ENCODE measurements around the gene NELL2.

The NELL2 gene

DNA sequence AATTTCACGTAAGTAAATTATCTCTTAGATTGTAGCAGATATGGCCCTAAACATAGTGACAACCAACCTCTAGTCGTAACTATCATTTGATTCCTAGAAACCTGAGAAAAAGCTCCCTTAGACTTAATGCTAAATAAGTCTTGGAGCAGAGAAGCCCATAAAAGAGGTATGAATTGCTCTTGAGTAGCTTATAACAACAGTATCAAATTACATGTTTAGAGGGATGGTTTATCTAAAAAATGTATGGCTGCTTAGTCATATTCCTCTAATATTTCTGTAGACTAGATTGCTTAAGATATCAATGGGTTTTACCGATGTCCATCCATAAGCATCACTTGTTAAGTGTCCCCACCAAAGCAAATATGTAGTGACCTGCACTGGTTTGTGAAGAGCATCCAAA, 259.7 kb downstream of the NELL2 start:
- no peak for DNase-seq (ENCODE audit: low spot score)

GRCh38 chr12:44611538-44611937, 264.6 kb downstream of the NELL2 start:
- no peak for DNase-seq (ENCODE audit: low spot score)

DNA sequence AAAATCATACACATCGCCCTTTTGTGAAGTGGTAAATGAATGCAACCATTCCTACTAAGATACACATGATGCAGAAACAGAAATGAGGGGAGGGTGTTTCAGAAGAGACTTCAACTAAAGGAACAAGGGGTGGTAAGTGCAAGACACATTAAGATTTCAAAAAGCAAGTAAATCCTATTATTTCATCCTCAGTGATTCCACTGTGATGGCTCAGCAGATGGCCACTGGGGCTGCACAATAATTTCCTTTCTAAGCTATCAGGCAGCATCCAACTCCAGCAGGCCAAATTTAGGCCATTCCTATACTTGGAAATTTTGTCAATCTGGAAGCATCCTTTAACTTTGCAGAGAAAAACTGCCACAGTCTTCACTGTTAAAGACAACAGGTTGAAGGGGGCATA, 272.4 kb downstream of the NELL2 start:
- no peak for DNase-seq (ENCODE audit: low spot score)

DNA sequence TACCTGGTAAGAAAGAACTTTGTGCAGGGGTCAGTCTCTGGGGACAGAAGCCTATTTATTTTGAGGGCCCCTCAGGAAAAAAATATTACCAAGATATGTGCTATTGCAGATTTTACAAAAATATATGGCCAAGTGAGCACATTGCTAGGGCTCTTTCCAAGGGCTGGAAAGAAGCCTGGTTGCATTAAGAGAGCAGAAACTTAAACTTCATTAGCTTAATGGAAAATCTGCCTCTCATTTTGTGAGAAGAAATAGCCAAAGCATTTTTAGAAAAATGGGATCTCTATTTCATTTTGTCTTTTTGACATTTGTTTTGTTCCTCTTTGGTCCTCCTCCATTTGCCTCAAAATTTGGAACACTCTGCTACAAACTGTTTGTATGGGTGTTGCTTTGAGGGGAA, 283.5 kb downstream of the NELL2 start:
- no peak for DNase-seq (ENCODE audit: low spot score)

DNA sequence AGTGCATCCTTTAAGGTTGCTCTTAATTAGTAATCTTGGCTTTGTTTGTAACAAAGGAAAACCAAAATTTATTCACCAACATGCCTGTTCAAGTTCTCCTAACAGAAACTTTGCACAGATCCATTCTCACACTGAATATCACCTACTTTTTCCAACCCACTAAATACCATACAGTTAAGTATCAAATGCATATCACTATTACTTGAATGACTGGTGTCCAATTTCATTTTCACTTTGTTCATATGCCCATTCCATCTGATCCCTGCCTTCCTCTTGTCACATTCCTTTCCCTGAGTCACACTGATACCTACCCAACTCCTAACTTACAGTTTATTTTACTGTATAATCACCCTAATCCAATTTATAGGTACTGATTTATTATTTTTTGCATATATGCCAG, 286.4 kb downstream of the NELL2 start:
- DNase-seq (ENCODE audit: low spot score), result no peak

- no peak for DNase-seq (ENCODE audit: low spot score)
These were observed 287.5 kb downstream of the NELL2 start for GRCh38 chr12:44588651-44589050.

DNA sequence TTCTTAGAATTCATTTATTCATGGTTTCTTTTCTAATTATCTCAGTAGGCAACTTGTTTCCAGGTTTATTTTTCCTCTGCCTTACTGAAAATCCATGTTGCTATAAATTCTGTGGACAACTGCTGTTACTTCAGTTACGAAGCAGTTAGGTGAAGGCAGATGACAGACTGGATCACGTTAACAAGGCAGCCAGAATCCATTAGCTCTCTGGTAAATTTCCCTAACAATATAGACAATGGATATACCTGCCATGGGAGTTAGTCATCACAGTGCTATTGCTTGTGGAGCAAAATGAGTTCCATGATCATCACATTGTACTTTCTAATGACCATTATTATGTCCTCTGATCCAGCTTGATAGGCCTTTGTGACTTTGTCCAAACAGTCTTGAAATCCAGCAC, 291.5 kb downstream of the NELL2 start:
- DNase-seq (ENCODE audit: low spot score), result no peak

- DNase-seq (ENCODE audit: low spot score), result no peak
These were observed 293.6 kb downstream of the NELL2 start for GRCh38 chr12:44582521-44582920.

DNA sequence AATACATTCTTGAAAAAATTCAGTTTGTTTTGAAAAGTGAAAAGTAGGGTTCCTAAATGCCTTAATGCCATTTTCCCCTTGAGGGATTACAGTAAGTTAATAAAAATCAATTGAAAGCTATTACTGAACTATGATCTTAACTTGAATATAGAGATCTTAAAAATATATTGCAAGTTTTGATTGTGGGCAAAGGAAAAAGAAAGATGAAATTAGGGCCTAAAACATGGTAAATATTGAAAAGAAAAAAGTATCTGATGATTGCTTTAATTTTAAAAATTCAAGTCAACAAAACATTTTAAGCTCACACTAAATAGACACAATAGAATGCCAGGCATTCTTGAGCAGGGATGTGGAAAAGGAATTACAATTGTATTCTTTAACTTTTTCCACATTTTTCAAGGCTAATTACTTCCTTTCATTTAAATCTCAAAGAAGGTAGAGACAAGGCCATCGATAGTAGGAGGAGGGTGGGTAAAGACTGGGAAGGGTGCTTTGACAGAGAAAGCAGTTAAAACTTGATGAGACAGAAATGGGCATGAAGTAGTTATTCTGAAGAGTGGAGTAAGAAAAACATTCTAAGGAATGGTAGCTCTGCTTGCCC, 294.4 kb downstream of the NELL2 start:
- DNase-seq (ENCODE audit: low spot score), result no peak

GRCh38 chr12:44574586-44574985, 301.5 kb downstream of the NELL2 start:
- no peak for DNase-seq (ENCODE audit: low spot score)

- DNase-seq (ENCODE audit: low spot score), result no peak
These were observed 302.4 kb downstream of the NELL2 start for GRCh38 chr12:44573723-44574122.

GRCh38 chr12:44571006-44571550, 305.0 kb downstream of the NELL2 start:
- no peak for DNase-seq (ENCODE audit: low spot score)

DNA sequence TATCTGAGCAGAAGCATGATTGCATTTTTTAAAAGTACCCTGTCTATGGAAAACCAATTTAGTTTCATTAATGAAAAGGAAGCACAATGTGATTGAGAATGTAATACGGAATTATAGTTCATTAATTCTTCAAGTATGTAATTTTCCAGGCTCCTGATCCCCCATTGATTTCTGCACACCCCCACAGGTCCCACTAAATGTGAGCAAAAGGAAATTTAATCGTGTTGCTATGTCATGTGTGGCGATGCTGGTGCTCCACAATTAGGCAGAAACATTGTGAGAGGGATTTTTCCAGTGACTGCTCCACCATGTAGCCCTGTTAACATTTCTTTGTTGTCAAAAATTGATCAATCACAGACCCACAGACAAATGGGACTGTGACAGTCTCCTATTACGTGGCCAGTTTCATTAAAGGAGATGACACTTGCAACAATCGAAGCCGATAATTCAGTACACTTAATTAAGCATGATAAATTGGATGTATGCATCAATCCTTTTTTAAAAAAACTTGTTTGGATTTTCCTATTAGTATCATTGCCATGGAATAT, 306.0 kb downstream of the NELL2 start:
- no peak for DNase-seq (ENCODE audit: low spot score)

DNA sequence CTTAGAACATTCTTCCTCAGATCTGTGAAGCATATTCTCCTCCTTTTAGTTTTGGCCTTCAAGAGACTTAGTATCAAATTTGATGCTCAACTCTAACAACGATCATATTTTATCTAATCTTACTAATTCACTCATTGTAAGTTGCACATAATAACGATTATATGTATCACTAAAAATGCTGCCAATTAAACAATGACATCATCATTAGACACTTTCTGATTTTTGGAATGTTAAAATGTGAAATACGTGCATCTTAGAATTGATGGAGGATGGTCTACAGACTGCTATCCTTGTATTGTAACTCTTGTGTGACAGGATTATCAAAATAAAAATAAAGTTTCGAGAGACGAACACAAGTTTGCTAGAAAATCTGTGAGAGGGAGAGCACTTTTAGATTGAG, 311.0 kb downstream of the NELL2 start:
- DNase-seq (ENCODE audit: low spot score), result no peak

- no peak for DNase-seq (ENCODE audit: low spot score)
These were observed 312.6 kb downstream of the NELL2 start for GRCh38 chr12:44563486-44563885.

DNA sequence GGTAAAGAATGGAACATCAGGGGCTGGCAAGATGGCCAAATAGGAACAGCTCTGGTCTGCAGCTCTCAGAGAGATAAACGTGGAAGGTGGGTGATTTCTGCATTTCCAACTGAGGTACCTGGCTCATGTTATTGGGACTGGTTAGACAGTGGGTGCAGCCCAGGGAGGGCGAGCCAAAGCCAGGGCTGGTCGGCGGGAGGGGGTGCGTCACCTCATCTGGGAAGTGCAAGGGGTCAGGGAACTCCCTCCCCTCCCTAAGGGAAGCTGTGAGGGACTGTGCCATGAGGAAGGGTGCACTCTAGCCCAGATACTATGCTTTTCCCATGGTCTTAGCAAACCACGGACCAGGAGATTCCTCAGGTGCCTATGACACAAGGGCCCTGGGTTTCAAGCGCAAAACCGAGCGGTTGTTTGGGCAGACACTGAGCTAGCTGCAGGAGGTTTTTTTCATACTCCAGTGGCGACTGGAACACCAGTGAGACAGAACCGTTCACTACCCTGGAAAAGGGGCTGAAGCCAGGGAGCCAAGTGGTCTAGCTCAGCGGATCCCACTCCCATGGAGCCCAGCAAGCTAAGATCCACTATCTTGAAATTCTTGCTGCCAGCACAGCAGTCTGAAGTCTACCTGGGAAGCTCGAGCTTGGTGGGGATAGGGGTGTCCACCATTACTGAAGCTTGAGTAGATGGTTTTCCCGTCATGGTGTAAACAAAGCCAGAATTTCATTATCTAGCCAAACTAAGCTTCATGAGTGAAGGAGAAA, 317.6 kb downstream of the NELL2 start:
- no peak for DNase-seq (ENCODE audit: low spot score)

DNA sequence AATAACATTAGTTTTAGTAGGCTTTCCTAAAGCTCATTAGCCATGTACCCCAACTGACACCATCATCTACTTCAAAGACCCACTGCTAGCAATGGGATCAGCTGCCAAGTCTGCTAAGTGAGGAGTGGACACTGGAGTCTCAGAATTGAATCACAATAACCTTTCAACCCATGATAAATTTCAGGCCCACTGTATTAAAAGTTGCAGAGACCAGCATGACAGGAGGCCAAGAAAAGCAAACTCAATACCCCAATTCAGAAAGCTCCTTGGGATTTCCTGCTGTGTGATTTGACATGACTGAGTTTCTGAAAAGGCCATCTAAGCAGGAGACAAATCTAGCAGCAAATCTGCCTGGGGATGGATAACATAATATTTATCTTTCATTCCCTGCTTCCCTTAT, 320.7 kb downstream of the NELL2 start:
- DNase-seq (ENCODE audit: low spot score), result no peak

DNA sequence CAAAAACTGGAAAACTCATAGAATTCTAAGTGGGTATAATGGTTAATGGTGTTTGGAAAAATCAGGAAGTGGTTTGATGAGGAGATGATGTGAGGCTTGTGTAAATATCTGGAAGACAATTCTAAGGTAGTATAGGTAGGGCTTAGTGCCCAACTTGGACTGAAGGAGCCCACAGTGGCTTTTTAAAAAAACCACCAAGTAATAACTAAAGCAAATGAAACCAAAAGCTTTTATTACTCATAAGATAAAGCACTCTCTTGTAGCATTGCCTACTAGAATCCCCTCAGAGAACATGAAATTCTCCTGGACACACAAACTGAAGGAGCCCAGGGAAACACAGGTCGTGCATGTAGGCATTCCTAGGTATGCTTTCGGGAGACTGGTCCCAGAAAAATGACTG, 324.5 kb downstream of the NELL2 start:
- DNase-seq (ENCODE audit: low spot score), result no peak

DNA sequence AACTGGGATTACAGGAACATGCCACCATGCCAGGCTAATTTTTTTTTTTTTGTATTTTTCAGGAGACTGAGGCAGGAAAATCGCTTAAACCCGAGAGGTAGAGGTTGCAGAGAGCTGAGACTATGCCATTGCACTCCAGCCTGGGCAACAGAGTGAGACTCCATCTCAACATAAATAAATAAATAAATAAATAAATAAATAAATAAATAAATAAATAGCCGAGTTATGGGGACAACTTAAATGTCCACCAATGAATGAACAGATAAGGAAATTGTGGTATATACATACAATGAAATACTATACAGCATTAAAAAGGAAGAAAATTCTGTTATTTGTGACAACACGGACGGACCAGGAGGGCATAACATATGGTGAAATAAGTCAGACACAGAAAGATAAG, 325.7 kb downstream of the NELL2 start:
- DNase-seq (ENCODE audit: low spot score), result no peak

DNA sequence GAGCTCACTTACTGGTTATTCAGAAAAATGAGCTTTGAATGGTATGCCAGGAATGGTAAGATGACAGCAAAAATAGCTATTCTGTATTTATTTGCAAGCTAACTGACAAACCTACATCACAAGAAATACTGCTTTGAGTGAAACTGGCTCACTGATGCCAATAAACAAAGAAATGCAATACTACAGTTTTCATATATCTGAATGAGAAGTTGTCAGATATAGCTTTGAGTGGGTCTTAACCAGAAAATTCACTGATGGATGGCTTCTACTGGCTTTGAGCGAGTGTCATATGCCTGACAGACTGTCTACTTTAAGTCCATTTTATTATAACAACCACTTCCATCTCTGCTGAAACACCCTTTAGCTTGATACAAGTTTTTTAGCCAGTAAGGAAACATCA, 330.1 kb downstream of the NELL2 start:
- no peak for DNase-seq (ENCODE audit: low spot score)

DNA sequence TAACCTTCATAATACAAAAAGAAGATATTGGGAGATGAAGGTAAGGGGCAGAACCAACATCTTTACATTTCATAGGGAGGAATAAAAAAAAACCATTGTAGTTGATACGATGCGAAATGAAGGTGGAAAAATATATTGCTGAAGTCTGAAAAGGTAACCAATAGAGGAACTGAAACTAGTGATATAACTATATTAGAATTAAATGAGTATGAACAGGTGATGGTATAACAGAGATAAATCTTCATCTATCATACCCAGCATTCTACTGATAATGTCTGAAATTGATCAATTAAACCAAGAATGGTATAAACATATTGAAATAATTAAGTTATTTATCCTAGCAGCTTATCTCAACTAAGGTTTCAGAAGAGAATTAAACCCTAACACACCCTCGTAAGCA, 332.1 kb downstream of the NELL2 start:
- DNase-seq (ENCODE audit: low spot score), result no peak

- DNase-seq (ENCODE audit: low spot score), result no peak
These were observed 333.4 kb downstream of the NELL2 start for GRCh38 chr12:44542716-44543115.

GRCh38 chr12:44537354-44537753, 338.8 kb downstream of the NELL2 start:
- no peak for DNase-seq (ENCODE audit: low spot score)

GRCh38 chr12:44532940-44533339, 343.2 kb downstream of the NELL2 start:
- DNase-seq (ENCODE audit: low spot score), result no peak

Measured in COLO829 (cell line).